Chondrocyte (in vitro differentiated cells): ENCODE measurements around the gene CIAO3. TPM values are rescaled to one million over a fixed set of nuclear protein-coding genes. Genes with fewer than 3 reads are reported as not detected.
A peak's percentile ranks its signal among the peaks of the same experiment; 100 is the strongest.

Experiments
- DNase-seq: peaks from one replicate; pipeline ENCODE4 v3.0.0; 2021; ENCODE audit warnings: mixed read lengths, low spot score
- H3K27ac Mint-ChIP-seq: one replicate; pipeline ENCODE4 v1.8.0; 2021; ENCODE audit warnings: mild to moderate bottlenecking, moderate library complexity, mixed read lengths; ENCODE audit not compliant: unreplicated experiment
- H3K27me3 Mint-ChIP-seq: 2 replicates; pipeline ENCODE4 v1.8.0; 2021; ENCODE audit warnings: low read depth, mixed read lengths
- H3K36me3 Mint-ChIP-seq: 2 replicates; pipeline ENCODE4 v1.8.0; 2021; ENCODE audit warnings: low read depth, mixed read lengths
- H3K4me1 Mint-ChIP-seq: 2 replicates; pipeline ENCODE4 v1.8.0; 2021; ENCODE audit warnings: low read depth, mild to moderate bottlenecking, mixed read lengths
- H3K4me3 Mint-ChIP-seq: one replicate; pipeline ENCODE4 v1.8.0; 2021; ENCODE audit warnings: mild to moderate bottlenecking, moderate library complexity, mixed read lengths; ENCODE audit not compliant: unreplicated experiment
- H3K9me3 Mint-ChIP-seq: 2 replicates; pipeline ENCODE4 v1.8.0; 2021; ENCODE audit warnings: low read depth, mixed read lengths
- total RNA-seq: library from RNA; stranded (reverse); gene quantifications from 3 replicates; pipeline ENCODE4 v1.2.1, GENCODE V29; 2021
- TF ChIP-seq, protein P1 (sequence below): fragments of 200-600 bp; sonication (generic); IDR thresholded peaks from 2 replicates; pipeline ENCODE4 v1.5.0; 2021; ENCODE audit warnings: antibody characterized with exemption, mild to moderate bottlenecking, moderate library complexity

CIAO3 gene
- total RNA-seq, 1 donor from 2014 or later, result 22.1 TPM

DNA sequence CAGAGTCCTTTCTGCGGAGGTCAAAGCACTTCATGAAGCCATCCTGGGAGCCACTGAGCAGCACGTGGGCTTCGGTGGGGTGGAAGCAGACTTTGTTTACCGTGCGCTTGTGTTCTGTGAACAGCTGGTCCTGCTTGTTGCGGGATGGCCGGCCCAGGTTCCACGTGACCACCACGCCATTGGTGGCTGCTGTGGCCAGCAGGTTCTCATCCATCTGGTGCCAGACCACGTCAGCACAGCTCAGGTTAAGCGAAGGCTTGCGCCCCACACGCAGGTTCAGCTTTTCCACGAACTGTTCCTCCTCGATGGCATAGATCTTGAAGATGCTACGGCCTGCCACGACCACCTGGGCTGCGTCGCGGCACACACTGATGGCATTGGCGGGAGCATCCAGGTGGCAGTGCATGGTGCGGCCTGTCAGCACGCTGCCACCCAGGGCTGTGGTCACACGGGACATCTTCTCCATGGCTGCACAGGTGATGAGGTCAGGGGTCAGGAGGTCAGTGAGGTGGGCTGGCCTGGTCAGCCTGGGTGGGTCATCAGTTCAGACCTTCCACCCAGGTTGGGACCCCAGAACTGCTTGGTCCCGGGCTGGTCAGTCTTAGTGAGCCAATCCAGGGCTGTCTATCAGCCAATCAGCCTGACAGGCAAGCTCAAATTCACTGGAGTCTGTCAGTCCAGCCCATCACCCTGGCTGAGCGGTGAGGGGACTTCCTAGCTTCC is 51.5 kb downstream of the CIAO3 start:
- H3K36me3 Mint-ChIP-seq, result peaks cover 4% of the 10 kb centered on the region
- no peak for DNase-seq
- H3K9me3 Mint-ChIP-seq, result no peaks in the 10 kb centered on the region
- peak overlapping the region; percentile 78 for H3K27ac Mint-ChIP-seq
- TF ChIP-seq, protein P1, sequence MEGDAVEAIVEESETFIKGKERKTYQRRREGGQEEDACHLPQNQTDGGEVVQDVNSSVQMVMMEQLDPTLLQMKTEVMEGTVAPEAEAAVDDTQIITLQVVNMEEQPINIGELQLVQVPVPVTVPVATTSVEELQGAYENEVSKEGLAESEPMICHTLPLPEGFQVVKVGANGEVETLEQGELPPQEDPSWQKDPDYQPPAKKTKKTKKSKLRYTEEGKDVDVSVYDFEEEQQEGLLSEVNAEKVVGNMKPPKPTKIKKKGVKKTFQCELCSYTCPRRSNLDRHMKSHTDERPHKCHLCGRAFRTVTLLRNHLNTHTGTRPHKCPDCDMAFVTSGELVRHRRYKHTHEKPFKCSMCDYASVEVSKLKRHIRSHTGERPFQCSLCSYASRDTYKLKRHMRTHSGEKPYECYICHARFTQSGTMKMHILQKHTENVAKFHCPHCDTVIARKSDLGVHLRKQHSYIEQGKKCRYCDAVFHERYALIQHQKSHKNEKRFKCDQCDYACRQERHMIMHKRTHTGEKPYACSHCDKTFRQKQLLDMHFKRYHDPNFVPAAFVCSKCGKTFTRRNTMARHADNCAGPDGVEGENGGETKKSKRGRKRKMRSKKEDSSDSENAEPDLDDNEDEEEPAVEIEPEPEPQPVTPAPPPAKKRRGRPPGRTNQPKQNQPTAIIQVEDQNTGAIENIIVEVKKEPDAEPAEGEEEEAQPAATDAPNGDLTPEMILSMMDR, result no peak
- peak overlapping the region; percentile 87 for H3K4me3 Mint-ChIP-seq
- H3K27me3 Mint-ChIP-seq, result peaks cover 13% of the 10 kb centered on the region
- H3K4me1 Mint-ChIP-seq, result peaks cover 24% of the 10 kb centered on the region

DNA sequence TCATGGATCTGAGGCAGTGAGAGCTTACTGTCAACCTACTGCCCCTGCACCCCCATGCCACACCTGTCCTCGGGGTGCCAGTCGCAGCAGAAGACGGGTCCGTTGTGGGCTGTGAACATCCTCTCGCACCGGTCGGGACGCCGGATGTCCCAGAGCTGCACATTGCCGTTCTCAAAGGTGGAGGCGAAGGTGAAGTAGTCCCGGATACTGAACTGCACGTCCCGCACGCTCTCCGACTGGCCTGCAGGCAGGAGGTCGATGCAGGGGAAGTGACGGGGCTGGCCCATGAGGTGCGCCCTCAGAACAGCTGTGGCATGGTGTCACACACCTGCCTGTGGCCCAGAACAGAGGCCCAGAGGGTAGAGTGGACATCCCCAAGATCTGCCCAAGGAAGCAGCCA is 53.3 kb downstream of the CIAO3 start:
- no peaks in the 10 kb centered on the region for H3K9me3 Mint-ChIP-seq
- no peak overlapping the region for H3K4me3 Mint-ChIP-seq
- peaks cover 5% of the 10 kb centered on the region for H3K27me3 Mint-ChIP-seq
- peaks cover 35% of the 10 kb centered on the region for H3K4me1 Mint-ChIP-seq
- DNase-seq, result no peak
- peaks cover 4% of the 10 kb centered on the region for H3K36me3 Mint-ChIP-seq
- TF ChIP-seq, protein P1, result no peak
- H3K27ac Mint-ChIP-seq, result no peak overlapping the region

DNA sequence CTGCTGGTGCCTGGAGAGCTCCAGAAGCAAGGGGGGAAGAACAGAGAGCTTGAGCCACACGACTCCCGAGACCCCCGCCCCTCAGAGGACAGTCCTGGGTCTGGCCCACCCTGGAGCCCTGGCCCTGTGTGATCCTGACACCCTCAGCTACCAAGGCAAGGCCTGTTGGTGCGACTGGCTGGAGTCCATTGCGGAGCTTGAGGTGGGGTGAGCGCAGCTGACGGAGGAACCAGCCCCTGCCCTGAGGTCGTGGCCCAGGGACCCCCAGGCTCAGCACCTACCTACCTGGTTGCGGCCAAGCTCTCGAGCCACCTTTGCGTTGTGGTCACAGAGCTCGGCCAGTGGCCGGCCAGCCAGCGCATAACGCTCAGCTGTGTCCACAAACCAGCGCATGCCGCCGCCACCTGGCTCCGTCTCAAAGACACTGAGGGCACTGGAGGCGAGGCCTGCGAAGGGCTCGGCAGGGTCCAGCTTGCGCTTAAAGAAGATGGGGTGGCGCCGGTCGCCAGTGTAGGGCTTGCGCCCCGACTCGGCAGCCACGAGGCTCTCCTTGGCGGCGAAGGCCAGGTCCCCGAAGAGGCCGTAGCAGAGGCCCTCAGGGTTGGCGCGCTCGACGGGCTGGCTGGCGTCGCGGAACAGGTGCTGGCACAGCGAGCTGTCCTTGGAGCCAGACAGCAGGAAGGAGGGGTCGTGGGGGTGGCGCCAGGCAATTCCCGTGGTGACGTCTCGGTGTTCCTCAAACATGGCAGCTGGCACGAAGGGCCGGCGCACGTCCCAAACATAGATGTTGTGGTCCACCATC is 54.1 kb downstream of the CIAO3 start:
- Mint-ChIP-seq H3K4me1 (peaks cover 43% of the 10 kb centered on the region), H3K4me3 (no peak overlapping the region), H3K27me3 (no peaks in the 10 kb centered on the region), H3K36me3 (peaks cover 8% of the 10 kb centered on the region), H3K27ac (no peak overlapping the region), H3K9me3 (no peaks in the 10 kb centered on the region)
- TF ChIP-seq, protein P1, result no peak
- DNase-seq, result no peak

DNA sequence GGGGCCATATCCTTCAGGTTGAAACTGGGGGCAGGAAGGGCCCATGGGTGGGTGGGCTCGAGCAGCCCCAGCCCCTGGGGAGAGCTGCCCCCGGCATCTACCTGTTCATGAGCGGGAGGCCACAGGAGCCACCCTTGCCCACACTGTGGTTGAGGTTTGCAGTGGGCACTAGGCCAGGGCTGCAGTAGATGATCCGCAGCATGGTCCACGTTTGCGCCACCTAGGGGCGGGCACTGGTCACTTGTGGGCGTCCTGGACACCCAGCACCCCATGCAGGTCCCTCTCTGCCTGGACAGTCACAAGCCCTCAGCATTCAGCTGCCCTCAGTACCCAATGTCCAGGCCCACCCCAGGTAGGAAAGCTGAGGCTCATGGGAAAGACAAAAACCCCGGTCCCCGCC is 54.8 kb downstream of the CIAO3 start:
- H3K9me3 Mint-ChIP-seq, result no peaks in the 10 kb centered on the region
- no peak for DNase-seq
- no peaks in the 10 kb centered on the region for H3K27me3 Mint-ChIP-seq
- peak overlapping the region; percentile 31 for H3K4me3 Mint-ChIP-seq
- TF ChIP-seq, protein P1, result peak; percentile 70
- peaks cover 49% of the 10 kb centered on the region for H3K4me1 Mint-ChIP-seq
- H3K27ac Mint-ChIP-seq, result no peak overlapping the region
- peaks cover 11% of the 10 kb centered on the region for H3K36me3 Mint-ChIP-seq

DNA sequence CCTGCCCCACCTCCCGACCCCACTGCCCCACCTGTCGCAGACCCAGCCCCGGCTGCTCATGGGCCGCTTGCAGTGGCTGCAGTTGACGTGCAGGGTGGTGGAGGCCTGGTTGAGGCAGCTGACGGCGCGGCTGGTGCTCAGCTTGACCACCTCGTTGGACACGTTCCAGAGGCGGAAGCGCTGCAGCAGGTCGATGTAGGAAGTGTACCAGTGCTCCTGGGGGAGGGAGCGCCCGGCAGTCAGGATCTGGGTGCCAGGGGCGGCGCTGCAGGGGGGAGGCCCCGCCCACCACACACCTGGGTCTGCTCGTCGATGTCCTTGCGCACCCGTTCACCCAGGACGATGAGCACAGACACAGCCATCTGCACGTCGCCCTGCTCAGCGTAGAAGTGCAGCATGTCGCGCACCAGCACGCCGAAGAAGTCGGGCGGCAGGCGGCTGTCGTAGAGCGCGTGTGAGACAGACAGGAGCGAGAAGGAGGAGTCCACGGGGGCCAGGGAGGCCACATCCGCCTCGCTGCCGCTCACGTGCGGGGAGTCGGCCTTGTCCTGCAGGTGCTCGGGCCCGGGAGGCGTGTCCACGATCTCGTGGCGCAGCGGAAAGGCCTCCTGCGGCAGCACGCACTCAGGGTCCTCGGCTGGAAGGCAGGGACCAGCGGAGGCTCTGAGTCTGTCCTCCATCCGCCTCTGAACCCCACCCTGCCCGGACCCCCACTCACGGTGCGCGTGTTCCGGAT is 55.7 kb downstream of the CIAO3 start:
- H3K4me1 Mint-ChIP-seq, result peaks cover 47% of the 10 kb centered on the region
- no peaks in the 10 kb centered on the region for H3K9me3 Mint-ChIP-seq
- TF ChIP-seq, protein P1, result no peak
- no peak overlapping the region for H3K4me3 Mint-ChIP-seq
- DNase-seq, result no peak
- no peaks in the 10 kb centered on the region for H3K27me3 Mint-ChIP-seq
- H3K27ac Mint-ChIP-seq, result no peak overlapping the region
- peaks cover 11% of the 10 kb centered on the region for H3K36me3 Mint-ChIP-seq
